Esophagus squamous epithelium (tissue), 4 donors: ENCODE measurements around the gene ADAMTS13.

Experiments
- POLR2A ChIP-seq, 4 donors: fragments of 450-650 bp; IDR thresholded peaks; one replicate each; pipeline ENCODE4 v1.6.1; 2017; ENCODE audit warnings: antibody characterized with exemption in 4 of 4, mild to moderate bottlenecking in 4 of 4, moderate library complexity in 3 of 4
- TF ChIP-seq, protein P1 (sequence below), 6 experiments: fragments of 450-650 bp in 4 of 6; fragments of 200-600 bp in 2 of 6; sonication (generic) in 2 of 6; IDR thresholded peaks; one replicate each; pipeline ENCODE4 v1.5.1; 2016 to 2019; ENCODE audit warnings: antibody characterized with exemption in 6 of 6, mild to moderate bottlenecking in 4 of 6, moderate library complexity in 4 of 6

DNA sequence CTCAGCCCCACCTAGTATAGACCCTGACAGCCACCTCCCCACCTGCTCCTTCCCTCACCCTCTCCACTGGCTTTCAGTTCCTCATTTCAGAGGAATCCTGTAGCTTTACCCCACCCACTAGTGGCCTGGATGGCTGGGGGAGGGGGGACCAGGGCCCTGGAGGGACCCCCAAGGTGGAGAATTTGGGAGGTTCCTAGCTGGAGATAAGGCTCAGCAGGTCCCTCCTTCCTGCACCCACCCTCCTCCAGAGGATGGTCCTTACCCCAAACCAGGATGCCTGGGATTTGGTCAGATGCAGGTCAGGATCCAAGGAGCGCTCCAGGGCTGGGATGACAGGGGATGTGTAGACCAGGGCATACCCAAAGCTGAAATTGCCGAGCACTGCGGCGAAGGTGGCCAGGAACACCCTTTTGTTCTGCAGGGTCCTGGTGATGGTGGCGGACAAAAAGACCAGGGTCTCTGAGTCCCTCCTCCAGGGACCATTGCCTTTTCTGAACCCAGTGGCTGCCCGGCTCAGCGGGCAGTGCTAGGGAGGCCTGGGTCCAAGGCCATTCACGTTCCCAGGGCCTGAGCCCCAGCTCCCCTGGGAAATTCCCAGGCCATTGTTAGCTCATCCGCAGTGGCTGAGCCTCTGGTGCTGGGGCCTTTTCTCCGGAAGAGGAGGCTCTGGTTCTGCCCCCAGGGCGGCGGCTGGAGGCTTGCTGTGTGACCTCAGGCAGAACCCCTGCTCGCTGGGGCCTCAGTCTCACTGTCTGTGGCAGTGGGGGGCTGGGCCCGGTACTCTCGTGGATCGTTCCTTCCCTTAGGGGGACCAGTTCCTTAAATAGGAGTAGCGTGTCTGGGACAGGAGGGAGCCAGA lies 56.1 kb downstream of the ADAMTS13 start:
- TF ChIP-seq, protein P1, sequence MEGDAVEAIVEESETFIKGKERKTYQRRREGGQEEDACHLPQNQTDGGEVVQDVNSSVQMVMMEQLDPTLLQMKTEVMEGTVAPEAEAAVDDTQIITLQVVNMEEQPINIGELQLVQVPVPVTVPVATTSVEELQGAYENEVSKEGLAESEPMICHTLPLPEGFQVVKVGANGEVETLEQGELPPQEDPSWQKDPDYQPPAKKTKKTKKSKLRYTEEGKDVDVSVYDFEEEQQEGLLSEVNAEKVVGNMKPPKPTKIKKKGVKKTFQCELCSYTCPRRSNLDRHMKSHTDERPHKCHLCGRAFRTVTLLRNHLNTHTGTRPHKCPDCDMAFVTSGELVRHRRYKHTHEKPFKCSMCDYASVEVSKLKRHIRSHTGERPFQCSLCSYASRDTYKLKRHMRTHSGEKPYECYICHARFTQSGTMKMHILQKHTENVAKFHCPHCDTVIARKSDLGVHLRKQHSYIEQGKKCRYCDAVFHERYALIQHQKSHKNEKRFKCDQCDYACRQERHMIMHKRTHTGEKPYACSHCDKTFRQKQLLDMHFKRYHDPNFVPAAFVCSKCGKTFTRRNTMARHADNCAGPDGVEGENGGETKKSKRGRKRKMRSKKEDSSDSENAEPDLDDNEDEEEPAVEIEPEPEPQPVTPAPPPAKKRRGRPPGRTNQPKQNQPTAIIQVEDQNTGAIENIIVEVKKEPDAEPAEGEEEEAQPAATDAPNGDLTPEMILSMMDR (IDR thresholded peaks at IDR 0.05), result no peak
- TF ChIP-seq POLR2A (IDR thresholded peaks at IDR 0.05), result no peak
